HCT116 (cell line): Measurements from ENCODE around the gene SYNPR. TPM values are rescaled to one million over a fixed set of nuclear protein-coding genes. Genes with fewer than 3 reads are reported as not detected.

Source experiments
- ATAC-seq: fragments of 200-7000 bp; cut with Tn5 transposase; 2 replicates; pipeline ENCODE4 v1.9.1; 2020; ENCODE audit warnings: mild to moderate bottlenecking, moderate library complexity
- BruUV-seq: library from RNA; stranded (reverse); fragments of 400-500 nt; replicated peaks from 2 replicates; lab custom pipeline; 2021; lab: Mats Ljungman, UMichigan
- CTCF ChIA-PET: fragments of 300-600 bp; sonication (Branson Sonifier 250); formaldehyde crosslinking; loops from one replicate; lab custom pipeline; 2021; ENCODE audit warnings: antibody characterized with exemption; lab: Charles Lee
- POLR2A ChIA-PET: fragments of 300-600, 350-600 bp; sonication (Branson Sonifier 250); formaldehyde crosslinking; loops from one replicate; lab custom pipeline; 2021; ENCODE audit warnings: antibody characterized with exemption; lab: Charles Lee
- RAD21 ChIA-PET, 2 experiments: fragments of 300-600 bp; sonication (Branson Sonifier 250); formaldehyde crosslinking; loops; one replicate each; lab custom pipeline; 2023; ENCODE audit warnings: low total read pairs in 2 of 2; ENCODE audit not compliant: uncharacterized antibody in 2 of 2, unreplicated experiment in 2 of 2, low non-redundant PET in 1 of 2; lab: Charles Lee
- DNase-seq: peaks from one replicate; pipeline ENCODE4 v3.0.0-alpha.2; 2010; ENCODE audit warnings: low read depth, low spot score
- H2AFZ ChIP-seq: fragments of 200-600 bp; shearing (Covaris generic), sonication (generic); 2 replicates; pipeline ENCODE4 v1.6.1; 2017; ENCODE audit warnings: low read depth, mixed run types, mixed read lengths, antibody characterized with exemption, low read length; ENCODE audit not compliant: poor library complexity, severe bottlenecking
- H3K27ac ChIP-seq: 2 replicates; pipeline ENCODE4 v1.5.1; 2012; ENCODE audit warnings: low read depth, low read length
- H3K27me3 ChIP-seq: fragments of 200-600 bp; sonication (generic); 2 replicates; pipeline ENCODE4 v1.6.1; 2016; ENCODE audit warnings: mixed run types, low read length, mixed read lengths; ENCODE audit not compliant: insufficient read depth
- H3K36me3 ChIP-seq, 2 experiments: fragments of 200-500 bp in 1 of 2; fragments of 200-600 bp in 1 of 2; sonication (Bioruptor generic) in 1 of 2; sonication (generic) in 1 of 2; 2 replicates each; pipeline versions ENCODE4 v1.5.1 to v1.6.1; 2014 to 2016; ENCODE audit warnings: low read length in 2 of 2, inconsistent platforms in 1 of 2, mixed read lengths in 1 of 2, mixed run types in 1 of 2; ENCODE audit not compliant: insufficient read depth in 2 of 2, control insufficient read depth in 1 of 2
- H3K4me1 ChIP-seq, 2 experiments: fragments of 200-600 bp in 1 of 2; sonication (generic) in 1 of 2; 2 replicates each; pipeline versions ENCODE4 v1.5.1 to v1.6.1; 2012 to 2017; ENCODE audit warnings: low read length in 2 of 2, inconsistent platforms in 1 of 2, mild to moderate bottlenecking in 1 of 2, mixed read lengths in 1 of 2, mixed run types in 1 of 2, moderate library complexity in 1 of 2; ENCODE audit not compliant: insufficient read depth in 2 of 2, control insufficient read depth in 1 of 2
- H3K4me2 ChIP-seq: fragments of 200-600 bp; sonication (generic); 2 replicates; pipeline ENCODE4 v1.6.1; 2017; ENCODE audit warnings: mixed run types, low read length, mixed read lengths
- H3K4me3 ChIP-seq, 2 experiments: fragments of 200-600 bp in 1 of 2; sonication (generic) in 1 of 2; replicated peaks in 1 of 2; 2 replicates each; pipeline ENCODE4 v1.5.1; 2011 to 2016; ENCODE audit warnings: low read length in 2 of 2, control low read depth in 1 of 2, low read depth in 1 of 2, mild to moderate bottlenecking in 1 of 2, mixed read lengths in 1 of 2, mixed run types in 1 of 2
- H3K79me2 ChIP-seq: fragments of 200-600 bp; sonication (generic); 2 replicates; pipeline ENCODE4 v1.6.1; 2017; ENCODE audit warnings: mild to moderate bottlenecking, mixed run types, low read length, moderate library complexity, mixed read lengths; ENCODE audit not compliant: insufficient read depth
- H3K9ac ChIP-seq: fragments of 200-600 bp; sonication (generic); 2 replicates; pipeline ENCODE4 v1.6.1; 2016; ENCODE audit warnings: low read length, mixed read lengths
- H3K9me2 ChIP-seq: fragments of 200-600 bp; sonication (generic), shearing (Covaris generic); 2 replicates; pipeline ENCODE4 v1.6.1; 2017; ENCODE audit warnings: mixed run types, mild to moderate bottlenecking, moderate library complexity; ENCODE audit not compliant: insufficient read depth
- H3K9me3 ChIP-seq, 2 experiments: fragments of 200-500 bp in 1 of 2; fragments of 200-600 bp in 1 of 2; sonication (Bioruptor generic) in 1 of 2; sonication (generic) in 1 of 2; 2 replicates each; pipeline ENCODE4 v1.6.1; 2014 to 2017; ENCODE audit warnings: low read length in 2 of 2, mixed read lengths in 2 of 2, inconsistent platforms in 1 of 2, low read depth in 1 of 2, mild to moderate bottlenecking in 1 of 2, mixed run types in 1 of 2, moderate library complexity in 1 of 2; ENCODE audit not compliant: control insufficient read depth in 1 of 2, insufficient read depth in 1 of 2
- H4K20me1 ChIP-seq: fragments of 200-600 bp; sonication (generic), shearing (Covaris generic); 2 replicates; pipeline ENCODE4 v1.6.1; 2017; ENCODE audit warnings: mixed run types, mild to moderate bottlenecking, moderate library complexity; ENCODE audit not compliant: insufficient read depth
- ATF3 ChIP-seq: IDR thresholded peaks from 2 replicates; pipeline ENCODE4 v1.6.1; 2012
- CEBPB ChIP-seq: IDR thresholded peaks from 2 replicates; pipeline ENCODE4 v1.6.1; 2012; ENCODE audit warnings: low read depth
- CTCF ChIP-seq, 3 experiments: fragments of 200-600 bp in 1 of 3; sonication (generic) in 1 of 3; IDR thresholded peaks in 2 of 3; conservative IDR thresholded peaks in 1 of 3; 2 replicates each; pipeline ENCODE4 v1.5.1; 2012 to 2017; ENCODE audit warnings: low read depth in 2 of 3, low read length in 2 of 3, antibody characterized with exemption in 1 of 3, borderline replicate concordance in 1 of 3, control low read depth in 1 of 3, mild to moderate bottlenecking in 1 of 3, mixed read lengths in 1 of 3, mixed run types in 1 of 3, moderate library complexity in 1 of 3; ENCODE audit not compliant: insufficient read depth in 1 of 3
- EGR1 ChIP-seq: IDR thresholded peaks from 2 replicates; pipeline ENCODE4 v1.6.1; 2012; ENCODE audit warnings: low read depth
- EZH2 ChIP-seq: fragments of 200-600 bp; sonication (generic); IDR thresholded peaks from 2 replicates; pipeline ENCODE4 v1.6.1; 2017; ENCODE audit warnings: antibody characterized with exemption, mixed run types
- FOSL1 ChIP-seq: IDR thresholded peaks from 2 replicates; pipeline ENCODE4 v1.6.1; 2012; ENCODE audit warnings: low read depth
- JUND ChIP-seq: IDR thresholded peaks from 2 replicates; pipeline ENCODE4 v1.6.1; 2012
- POLR2A ChIP-seq: IDR thresholded peaks from 2 replicates; pipeline ENCODE4 v1.7.0; 2011; ENCODE audit warnings: borderline replicate concordance; ENCODE audit not compliant: insufficient read depth, insufficient read length; ENCODE audit errors: extremely low read depth
- POLR2AphosphoS5 ChIP-seq: IDR thresholded peaks from 2 replicates; pipeline ENCODE4 v1.6.1; 2011; ENCODE audit warnings: mild to moderate bottlenecking, low read depth, low read length, moderate library complexity
- RAD21 ChIP-seq: IDR thresholded peaks from 2 replicates; pipeline ENCODE4 v1.6.1; 2012; ENCODE audit warnings: low read depth, mild to moderate bottlenecking
- SIN3A ChIP-seq: IDR thresholded peaks from 2 replicates; pipeline ENCODE4 v1.6.1; 2012; ENCODE audit warnings: low read depth
- SP1 ChIP-seq: IDR thresholded peaks from 2 replicates; pipeline ENCODE4 v1.6.1; 2012; ENCODE audit warnings: low read depth
- SRF ChIP-seq: IDR thresholded peaks from 2 replicates; pipeline ENCODE4 v1.6.1; 2012; ENCODE audit warnings: low read depth
- TCF7L2 ChIP-seq: IDR thresholded peaks from 2 replicates; pipeline ENCODE4 v1.7.0; 2011; ENCODE audit warnings: borderline replicate concordance, inconsistent platforms; ENCODE audit not compliant: insufficient read depth, insufficient read length; ENCODE audit errors: extremely low read depth
- YY1 ChIP-seq: IDR thresholded peaks from 2 replicates; pipeline ENCODE4 v1.6.1; 2011; ENCODE audit warnings: low read length, low read depth, moderate library complexity, mild to moderate bottlenecking; ENCODE audit not compliant: insufficient replicate concordance; ENCODE audit errors: extremely low read depth
- ZBTB33 ChIP-seq: IDR thresholded peaks from 2 replicates; pipeline ENCODE4 v1.6.1; 2011; ENCODE audit warnings: mild to moderate bottlenecking, low read length, moderate library complexity; ENCODE audit not compliant: insufficient replicate concordance; ENCODE audit errors: extremely low read depth
- ZFX ChIP-seq: fragments of 450-650 bp; IDR thresholded peaks from 2 replicates; pipeline ENCODE4 v1.6.1; 2017
- ZNF274 ChIP-seq: fragments of 200-500 bp; sonication (Bioruptor generic); IDR thresholded peaks from 2 replicates; pipeline ENCODE4 v1.6.1; 2014; ENCODE audit warnings: mild to moderate bottlenecking, low read depth, low read length, inconsistent platforms
- intact Hi-C: fragments of 100-400 bp; cut with micrococcal nuclease; formaldehyde crosslinking; loops from 2 replicates; pipeline ENCODE4 v1.10.0; 2022
- total RNA-seq: library from RNA; stranded (reverse); gene quantifications from one replicate; pipeline ENCODE4 v1.2.1, GENCODE V29; 2021; ENCODE audit not compliant: unreplicated experiment
- TF ChIP-seq, protein P1 (sequence below): IDR thresholded peaks from 2 replicates; pipeline ENCODE4 v1.6.1; 2012

The SYNPR gene
- total RNA-seq, 1 experiment from 2014 or later = not detected

DNA sequence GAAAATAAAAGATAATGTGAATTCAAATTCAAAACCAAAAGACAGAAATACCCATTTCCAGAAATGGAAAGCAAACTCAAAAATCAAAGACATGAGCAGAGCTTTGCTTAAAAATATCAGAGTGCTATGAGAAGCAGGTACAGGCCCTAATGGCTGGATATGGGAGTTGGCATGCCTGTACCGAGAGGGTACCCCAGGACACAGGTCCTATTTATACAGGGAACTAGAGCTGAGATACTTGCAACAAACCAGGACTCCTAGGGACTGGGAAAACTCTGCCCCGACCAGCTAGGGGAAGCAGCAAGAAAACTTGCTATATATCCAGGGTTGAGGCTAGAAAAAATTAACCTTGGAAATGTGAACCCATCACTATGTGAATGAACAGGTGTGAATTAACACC lies 36.0 kb upstream of the SYNPR start:
- H3K4me2 ChIP-seq = no peak overlapping the region
- intact Hi-C loops = no loop called here

More for the DNA sequence above, 36.0 kb upstream of the SYNPR start:
- H3K4me3 ChIP-seq = no peak overlapping the region
- no peaks in the 10 kb centered on the region for H3K79me2 ChIP-seq
- POLR2A ChIA-PET = no interaction called here
- H3K4me1 ChIP-seq = no peaks in the 10 kb centered on the region
- BruUV-seq = no TSS peak
- TF ChIP-seq ZBTB33 (no peak), JUND (no peak), YY1 (no peak), SIN3A (no peak), TCF7L2 (no peak), ZFX (no peak), POLR2AphosphoS5 (no peak), ZNF274 (no peak), SP1 (no peak), EGR1 (no peak), ATF3 (no peak), CTCF (IDR thresholded peaks at IDR 0.05 in 2 of 3, conservative IDR thresholded peaks at IDR 0.05 in 1 of 3; ENCODE audit: borderline replicate concordance in 1 of 3, insufficient read depth in 1 of 3, low read depth in 2 of 3, low read length in 2 of 3) (no peak), CEBPB (no peak), RAD21 (no peak), SRF (no peak), POLR2A (no peak), EZH2 (no peak), FOSL1 (no peak)
- TF ChIP-seq, protein P1, sequence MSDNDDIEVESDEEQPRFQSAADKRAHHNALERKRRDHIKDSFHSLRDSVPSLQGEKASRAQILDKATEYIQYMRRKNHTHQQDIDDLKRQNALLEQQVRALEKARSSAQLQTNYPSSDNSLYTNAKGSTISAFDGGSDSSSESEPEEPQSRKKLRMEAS = no peak
- no peak for DNase-seq
- H3K27ac ChIP-seq = no peak overlapping the region
- H3K9ac ChIP-seq = no peak overlapping the region
- H2AFZ ChIP-seq = no peak overlapping the region
- no peaks in the 10 kb centered on the region for H3K36me3 ChIP-seq
- no peaks in the 10 kb centered on the region for H3K9me2 ChIP-seq
- no peak for ATAC-seq
- CTCF ChIA-PET = no interaction called here
- H3K9me3 ChIP-seq = no peaks in the 10 kb centered on the region
- no peaks in the 10 kb centered on the region for H4K20me1 ChIP-seq
- no peaks in the 10 kb centered on the region for H3K27me3 ChIP-seq
- RAD21 ChIA-PET = no interaction called here
